NB4 (cell line): ENCODE data around the gene EGR2.

ENCODE experiments used
- CTCF ChIP-seq: IDR thresholded peaks from one replicate; pipeline ENCODE4 v1.5.1; 2012; ENCODE audit warnings: low read depth, low read length
- MYC ChIP-seq: IDR thresholded peaks from 2 replicates; pipeline ENCODE4 v1.6.1; 2011; ENCODE audit warnings: low read depth, low read length

GRCh38 chr10:62811159-62811875 is 4.8 kb downstream of the EGR2 start:
- TF ChIP-seq CTCF (no peak), MYC (no peak)
